ENCODE data around the gene PKDCC. TPM values are rescaled to one million over a fixed set of nuclear protein-coding genes. Genes with fewer than 3 reads are reported as not detected.

The PKDCC gene
- polyA plus RNA-seq, 3 donors from 2014 or later, result not detected

DNA sequence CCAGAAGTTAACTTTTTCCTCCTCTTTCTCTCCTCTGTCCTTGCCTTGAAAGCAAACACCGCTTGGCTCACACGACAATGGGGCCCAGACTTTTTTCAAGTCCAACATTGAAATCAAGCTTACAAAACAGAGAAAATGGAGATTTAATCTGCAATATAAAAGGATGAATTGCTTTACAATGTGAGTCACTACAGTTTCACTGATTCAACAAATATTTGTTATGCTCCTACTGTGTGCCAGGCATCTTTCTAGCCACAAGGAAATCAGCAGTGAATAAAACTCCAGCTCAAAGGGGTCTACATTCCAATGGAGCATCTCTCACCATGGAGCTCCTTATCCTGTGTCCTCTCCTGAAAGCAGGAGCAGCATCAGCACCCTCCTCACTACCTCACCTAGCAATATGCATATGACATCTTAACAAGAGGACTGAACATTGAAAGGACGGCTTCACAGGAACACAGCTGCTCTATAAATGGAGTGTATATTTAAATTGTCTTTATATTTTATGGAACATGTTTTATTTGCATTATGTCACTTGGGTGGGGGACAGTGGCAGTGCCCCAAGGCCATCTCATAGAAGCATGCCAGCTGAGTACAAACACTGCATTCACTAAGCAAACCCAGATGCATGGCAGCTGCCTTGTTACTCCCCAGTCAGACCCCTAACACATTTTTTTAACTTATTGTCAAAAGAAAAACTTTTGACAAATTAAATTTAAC, 39.5 kb downstream of the PKDCC start:
- Mint-ChIP-seq H3K27ac (no peak overlapping the region), H3K36me3 (no peaks in the 10 kb centered on the region), H3K9me3 (no peaks in the 10 kb centered on the region), H3K4me1 (peaks cover 14% of the 10 kb centered on the region in 2 donors), H3K27me3 (ENCODE audit: low read depth in 3 of 3) (peaks cover 1 to 3% (median 2%) of the 10 kb centered on the region in 3 donors), H3K4me3 (no peak overlapping the region)
- DNase-seq, result no peak

DNA sequence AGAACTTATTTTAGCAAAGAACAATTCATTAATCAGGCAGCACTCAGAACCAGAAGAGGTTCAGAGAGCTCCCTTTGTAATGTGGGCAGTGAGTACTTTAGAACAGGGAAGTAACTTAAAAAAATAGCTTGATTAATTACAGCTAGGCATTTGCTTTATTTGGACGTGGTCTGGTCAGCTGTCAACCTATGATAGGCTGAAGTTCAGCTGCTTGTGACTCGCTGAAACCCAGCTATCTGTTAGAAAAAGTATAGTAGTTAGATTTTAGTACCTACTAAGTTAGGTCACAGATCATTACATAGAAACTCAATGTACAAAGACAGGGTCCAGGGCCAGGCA, 40.0 kb downstream of the PKDCC start:
- Mint-ChIP-seq H3K27ac (no peak overlapping the region), H3K9me3 (no peaks in the 10 kb centered on the region), H3K27me3 (ENCODE audit: low read depth in 3 of 3) (peaks cover 1 to 3% (median 2%) of the 10 kb centered on the region in 3 donors), H3K36me3 (no peaks in the 10 kb centered on the region), H3K4me1 (peaks cover 19% of the 10 kb centered on the region in 2 donors), H3K4me3 (no peak overlapping the region)
- no peak for DNase-seq

- H3K4me1 Mint-ChIP-seq, result peaks cover 21 to 23% of the 10 kb centered on the region in 2 donors
- H3K27ac Mint-ChIP-seq, result peak overlapping the region in 1 of 6 donors; percentile 41
- DNase-seq, result peak; percentile 43 to 67 (median 61)
- H3K27me3 Mint-ChIP-seq (ENCODE audit: low read depth in 3 of 3), result peaks cover 0 to 3% (median 0%) of the 10 kb centered on the region in 3 donors
- H3K36me3 Mint-ChIP-seq, result no peaks in the 10 kb centered on the region
- H3K4me3 Mint-ChIP-seq, result no peak overlapping the region
- no peaks in the 10 kb centered on the region for H3K9me3 Mint-ChIP-seq
These were observed 41.6 kb downstream of the PKDCC start for GRCh38 chr2:42089340-42089925.

- Mint-ChIP-seq H3K27me3 (ENCODE audit: low read depth in 3 of 3) (peaks cover 0 to 3% (median 0%) of the 10 kb centered on the region in 3 donors), H3K4me3 (no peak overlapping the region), H3K4me1 (peaks cover 21 to 23% of the 10 kb centered on the region in 2 donors), H3K36me3 (no peaks in the 10 kb centered on the region), H3K9me3 (no peaks in the 10 kb centered on the region), H3K27ac (peak overlapping the region in 1 of 6 donors; percentile 42)
- DNase-seq, result no peak
These were observed 42.4 kb downstream of the PKDCC start for GRCh38 chr2:42090216-42090615.

GRCh38 chr2:42091671-42092070, 43.9 kb downstream of the PKDCC start:
- H3K4me3 Mint-ChIP-seq, result no peak overlapping the region
- no peaks in the 10 kb centered on the region for H3K9me3 Mint-ChIP-seq
- no peak for DNase-seq
- H3K36me3 Mint-ChIP-seq, result no peaks in the 10 kb centered on the region
- peak overlapping the region in 5 of 6 donors; percentile 31 to 88 (median 83) for H3K27ac Mint-ChIP-seq
- H3K4me1 Mint-ChIP-seq, result peaks cover 17% of the 10 kb centered on the region in 2 donors
- H3K27me3 Mint-ChIP-seq (ENCODE audit: low read depth in 3 of 3), result no peaks in the 10 kb centered on the region

DNA sequence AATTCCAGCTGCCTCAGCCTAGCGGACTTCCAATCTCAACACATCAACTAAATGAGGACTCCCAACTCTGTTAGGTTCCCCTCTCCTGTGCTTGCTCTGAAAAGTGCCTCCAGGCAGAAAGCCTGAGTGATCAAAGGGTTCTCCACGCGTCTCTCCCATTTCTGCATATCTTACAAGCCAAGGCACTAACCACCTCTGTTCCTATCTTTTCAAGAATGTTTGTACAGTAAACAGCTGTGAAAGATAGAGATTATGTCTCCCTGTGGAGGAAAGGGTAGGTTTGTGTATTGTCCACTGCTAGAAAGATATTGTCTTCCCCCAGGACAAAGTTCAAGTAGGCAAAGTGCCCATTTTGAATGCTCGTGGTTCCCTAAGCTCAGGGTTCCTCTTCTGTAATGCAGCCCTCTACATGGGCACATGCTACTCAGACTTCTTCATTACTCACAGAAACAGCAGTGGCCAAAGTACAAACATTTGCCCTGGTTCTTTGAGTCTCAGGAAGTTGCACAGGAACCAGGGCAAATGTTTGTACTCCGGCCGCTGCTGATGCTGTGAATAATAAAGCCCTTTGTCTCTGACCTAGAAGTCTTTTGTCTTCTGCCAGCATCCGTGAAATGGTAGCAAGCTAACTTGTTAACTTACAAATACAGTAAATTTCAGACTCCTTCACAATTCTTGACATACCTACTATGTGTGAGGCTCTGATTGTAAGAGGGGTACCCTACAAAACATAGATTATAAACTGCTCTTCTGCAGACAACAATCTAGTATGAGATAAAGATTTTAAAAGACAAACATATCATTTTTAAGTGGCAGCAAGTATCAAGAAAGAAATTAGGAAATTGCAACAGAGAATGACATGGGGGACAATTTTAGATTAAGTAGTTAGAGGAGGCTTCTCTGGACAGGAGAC, 44.5 kb downstream of the PKDCC start:
- peak in 1 of 3 donors; percentile 27 for DNase-seq
- Mint-ChIP-seq H3K27ac (peak overlapping the region in 5 of 6 donors; percentile 40 to 88 (median 83)), H3K27me3 (ENCODE audit: low read depth in 3 of 3) (no peaks in the 10 kb centered on the region), H3K36me3 (no peaks in the 10 kb centered on the region), H3K4me1 (peaks cover 16 to 17% of the 10 kb centered on the region in 2 donors), H3K4me3 (peak overlapping the region in 3 of 5 donors; percentile 4 to 33 (median 33)), H3K9me3 (no peaks in the 10 kb centered on the region)

GRCh38 chr2:42094114-42094513, 46.3 kb downstream of the PKDCC start:
- no peak for DNase-seq
- Mint-ChIP-seq H3K9me3 (no peaks in the 10 kb centered on the region), H3K36me3 (no peaks in the 10 kb centered on the region), H3K4me3 (no peak overlapping the region), H3K4me1 (peaks cover 28 to 31% of the 10 kb centered on the region in 2 donors), H3K27ac (no peak overlapping the region), H3K27me3 (ENCODE audit: low read depth in 3 of 3) (peaks cover 0 to 2% (median 0%) of the 10 kb centered on the region in 3 donors)

GRCh38 chr2:42095923-42096408, 48.1 kb downstream of the PKDCC start:
- DNase-seq, result peak; percentile 64 to 71 (median 65)
- Mint-ChIP-seq H3K4me3 (no peak overlapping the region), H3K4me1 (peaks cover 46 to 49% of the 10 kb centered on the region in 2 donors), H3K36me3 (no peaks in the 10 kb centered on the region), H3K27ac (peak overlapping the region in 3 of 6 donors; percentile 9 to 79 (median 46)), H3K27me3 (ENCODE audit: low read depth in 3 of 3) (peaks cover 5 to 15% (median 11%) of the 10 kb centered on the region in 3 donors), H3K9me3 (no peaks in the 10 kb centered on the region)

DNA sequence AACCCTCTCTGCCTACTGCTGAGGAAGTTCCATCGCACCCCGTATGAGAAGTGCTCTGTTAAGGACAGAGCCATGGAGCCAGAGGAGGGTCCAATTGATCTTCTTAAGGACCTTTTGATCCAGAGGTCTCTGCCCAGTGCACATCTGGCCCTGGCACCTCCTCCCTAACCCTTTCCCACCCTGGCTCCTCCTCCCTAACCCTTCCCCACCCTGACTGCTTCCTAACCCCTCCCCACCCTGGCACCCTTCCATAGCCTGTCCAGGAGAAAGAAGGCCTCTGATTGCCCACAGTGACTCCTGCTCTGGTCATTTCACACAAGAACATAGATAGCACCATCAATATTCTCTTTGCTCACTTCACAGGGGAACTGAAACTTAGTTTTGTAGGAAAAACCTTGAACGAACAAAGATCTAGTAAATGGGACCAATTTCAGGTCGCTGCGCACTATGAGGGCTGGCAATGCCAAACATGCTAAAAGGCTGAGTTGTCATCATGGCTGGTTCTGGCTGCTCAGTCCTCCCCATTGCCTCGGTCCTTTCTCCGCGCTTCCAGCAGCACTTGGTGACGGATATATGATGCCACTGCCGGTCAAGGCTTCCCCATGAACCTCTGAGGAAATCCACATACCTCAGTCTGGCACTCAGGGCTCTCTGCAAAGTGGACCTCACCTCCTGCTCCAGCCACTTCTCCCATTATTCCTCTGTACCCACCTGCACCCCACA, 49.2 kb downstream of the PKDCC start:
- Mint-ChIP-seq H3K4me3 (no peak overlapping the region), H3K36me3 (no peaks in the 10 kb centered on the region), H3K4me1 (peaks cover 45% of the 10 kb centered on the region in 2 donors), H3K27ac (peak overlapping the region in 5 of 6 donors; percentile 11 to 79 (median 71)), H3K9me3 (no peaks in the 10 kb centered on the region), H3K27me3 (ENCODE audit: low read depth in 3 of 3) (peaks cover 11 to 21% (median 17%) of the 10 kb centered on the region in 3 donors)
- no peak for DNase-seq

DNA sequence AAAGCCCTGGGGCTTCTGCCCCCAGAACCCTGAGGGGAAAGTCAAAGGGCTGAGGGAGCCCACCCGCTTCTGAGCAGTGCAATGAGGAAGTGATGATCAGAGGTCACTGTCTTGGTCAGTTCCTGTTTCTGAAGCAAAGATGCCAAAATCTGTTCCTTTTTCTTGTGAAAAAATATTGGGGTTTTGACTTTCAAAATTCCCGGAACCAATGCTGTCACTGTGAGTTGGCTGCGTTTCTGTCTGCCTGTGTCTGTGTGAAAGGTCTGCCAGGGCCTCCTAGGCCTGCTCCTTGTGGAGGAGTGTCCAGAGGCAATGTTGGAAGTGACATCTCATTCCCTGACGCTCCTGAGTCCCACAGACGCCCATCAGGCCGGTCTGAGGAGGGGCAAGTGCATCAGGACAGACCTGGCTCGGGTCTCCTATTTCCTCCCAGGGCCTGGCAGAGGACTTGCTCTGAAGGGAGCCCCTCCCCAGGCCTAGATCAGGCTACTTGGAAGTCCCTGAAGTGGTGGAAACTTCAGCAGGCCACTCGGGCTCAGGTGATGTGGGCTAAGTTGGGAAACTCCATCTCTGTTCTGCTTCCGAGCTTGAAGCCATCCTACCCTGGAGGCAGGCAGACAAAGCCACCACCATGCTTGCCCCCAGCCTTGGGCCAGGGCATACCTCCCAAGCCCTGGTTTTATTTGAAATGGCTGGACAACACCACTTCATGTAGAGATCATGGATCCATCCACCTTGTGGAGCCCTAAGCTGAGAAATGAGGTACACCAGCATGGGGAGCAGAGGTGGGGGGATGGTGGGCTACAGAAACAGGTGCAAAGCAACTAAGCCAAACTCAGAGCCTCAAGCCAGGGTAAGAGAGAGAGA, 51.0 kb downstream of the PKDCC start:
- no peak for DNase-seq

DNA sequence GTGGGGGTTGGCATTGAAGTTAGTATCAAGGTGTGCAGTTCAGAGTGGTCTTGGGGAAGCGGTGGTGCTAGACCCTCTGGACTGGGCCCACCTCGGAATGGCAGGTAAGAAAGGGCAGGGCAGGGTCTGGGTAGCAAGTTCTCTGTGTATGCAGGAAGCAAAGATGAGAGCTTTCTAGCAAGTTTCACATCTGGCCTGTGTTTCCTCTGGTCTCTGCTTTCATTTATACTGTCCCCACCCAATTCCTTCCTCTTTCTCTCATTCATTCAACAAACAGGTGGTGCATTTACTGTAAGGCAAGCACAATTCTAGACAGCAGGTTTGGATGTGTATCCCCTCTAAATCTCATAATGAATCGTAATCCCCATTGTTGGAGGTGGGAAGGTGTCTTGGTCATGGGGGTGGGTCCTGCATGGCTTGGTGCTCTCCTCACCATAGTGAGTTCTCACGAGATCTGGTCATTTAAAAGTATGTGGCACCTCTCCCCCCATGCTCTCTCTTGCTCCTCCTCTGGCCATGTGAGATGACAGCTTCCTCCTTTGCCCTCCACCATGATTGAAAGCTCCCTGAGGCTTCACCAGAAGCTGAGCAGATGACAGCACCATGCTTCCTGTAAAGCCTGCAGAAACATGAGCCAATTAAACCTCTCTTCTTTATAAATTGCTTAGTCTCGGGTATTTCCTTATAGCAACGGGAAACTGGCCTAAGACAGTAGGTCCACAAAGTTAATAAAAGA, 51.8 kb downstream of the PKDCC start:
- H3K27me3 Mint-ChIP-seq (ENCODE audit: low read depth in 3 of 3), result peaks cover 15 to 25% (median 25%) of the 10 kb centered on the region in 3 donors
- no peaks in the 10 kb centered on the region for H3K9me3 Mint-ChIP-seq
- peak in 1 of 3 donors; percentile 22 for DNase-seq
- H3K36me3 Mint-ChIP-seq, result no peaks in the 10 kb centered on the region
- H3K4me3 Mint-ChIP-seq, result peak overlapping the region; percentile 30 to 77 (median 63)
- peak overlapping the region; percentile 73 to 96 (median 87) for H3K27ac Mint-ChIP-seq
- H3K4me1 Mint-ChIP-seq, result peaks cover 33 to 46% of the 10 kb centered on the region in 2 donors

More for the DNA sequence above, 51.0 kb downstream of the PKDCC start:
- peak overlapping the region in 3 of 5 donors; percentile 9 to 75 (median 63) for H3K4me3 Mint-ChIP-seq
- H3K27ac Mint-ChIP-seq, result peak overlapping the region; percentile 74 to 96 (median 83)
- no peaks in the 10 kb centered on the region for H3K36me3 Mint-ChIP-seq
- no peaks in the 10 kb centered on the region for H3K9me3 Mint-ChIP-seq
- peaks cover 15 to 25% (median 25%) of the 10 kb centered on the region in 3 donors for H3K27me3 Mint-ChIP-seq (ENCODE audit: low read depth in 3 of 3)
- H3K4me1 Mint-ChIP-seq, result peaks cover 33 to 46% of the 10 kb centered on the region in 2 donors

Data from immature natural killer cell (primary cell).